Measurements from ENCODE around the gene GJD3.
"Not testable (repeated sequence)": the region's sequence is repeated elsewhere in the genome, so short reads cannot be mapped to it uniquely, and the experiment has no call there.

- TF ChIP-seq, protein P1, sequence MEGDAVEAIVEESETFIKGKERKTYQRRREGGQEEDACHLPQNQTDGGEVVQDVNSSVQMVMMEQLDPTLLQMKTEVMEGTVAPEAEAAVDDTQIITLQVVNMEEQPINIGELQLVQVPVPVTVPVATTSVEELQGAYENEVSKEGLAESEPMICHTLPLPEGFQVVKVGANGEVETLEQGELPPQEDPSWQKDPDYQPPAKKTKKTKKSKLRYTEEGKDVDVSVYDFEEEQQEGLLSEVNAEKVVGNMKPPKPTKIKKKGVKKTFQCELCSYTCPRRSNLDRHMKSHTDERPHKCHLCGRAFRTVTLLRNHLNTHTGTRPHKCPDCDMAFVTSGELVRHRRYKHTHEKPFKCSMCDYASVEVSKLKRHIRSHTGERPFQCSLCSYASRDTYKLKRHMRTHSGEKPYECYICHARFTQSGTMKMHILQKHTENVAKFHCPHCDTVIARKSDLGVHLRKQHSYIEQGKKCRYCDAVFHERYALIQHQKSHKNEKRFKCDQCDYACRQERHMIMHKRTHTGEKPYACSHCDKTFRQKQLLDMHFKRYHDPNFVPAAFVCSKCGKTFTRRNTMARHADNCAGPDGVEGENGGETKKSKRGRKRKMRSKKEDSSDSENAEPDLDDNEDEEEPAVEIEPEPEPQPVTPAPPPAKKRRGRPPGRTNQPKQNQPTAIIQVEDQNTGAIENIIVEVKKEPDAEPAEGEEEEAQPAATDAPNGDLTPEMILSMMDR (conservative IDR thresholded peaks at IDR 0.05): not testable (repeated sequence)
- not testable (repeated sequence) for TF ChIP-seq ZFX (IDR thresholded peaks at IDR 0.05)
Observed at GRCh38 chr17:40409540-40409939, 45.0 kb upstream of the GJD3 start.
